ENCODE measurements around the gene RDH5.

RDH5 gene

DNA sequence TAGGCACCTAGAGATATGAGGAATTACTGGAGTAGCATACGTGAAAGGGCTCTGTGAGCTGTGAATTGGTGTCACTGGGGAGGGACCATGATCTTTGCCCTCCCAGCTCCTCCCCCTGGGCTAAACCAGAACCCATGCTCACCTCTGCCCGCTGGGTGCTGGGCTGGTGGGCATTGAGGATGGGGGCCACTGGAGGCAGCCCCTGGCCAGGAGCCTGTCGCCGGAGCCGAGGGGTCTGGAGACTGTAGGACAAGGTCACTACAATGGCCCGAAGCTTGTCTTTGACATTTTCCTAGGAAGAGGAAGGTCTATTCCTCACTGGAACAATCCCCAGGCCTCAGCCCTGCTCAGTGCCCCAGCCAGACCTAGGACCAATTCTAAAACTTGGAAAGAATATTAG, 24.1 kb upstream of the RDH5 start:
- no peak for DNase-seq

DNA sequence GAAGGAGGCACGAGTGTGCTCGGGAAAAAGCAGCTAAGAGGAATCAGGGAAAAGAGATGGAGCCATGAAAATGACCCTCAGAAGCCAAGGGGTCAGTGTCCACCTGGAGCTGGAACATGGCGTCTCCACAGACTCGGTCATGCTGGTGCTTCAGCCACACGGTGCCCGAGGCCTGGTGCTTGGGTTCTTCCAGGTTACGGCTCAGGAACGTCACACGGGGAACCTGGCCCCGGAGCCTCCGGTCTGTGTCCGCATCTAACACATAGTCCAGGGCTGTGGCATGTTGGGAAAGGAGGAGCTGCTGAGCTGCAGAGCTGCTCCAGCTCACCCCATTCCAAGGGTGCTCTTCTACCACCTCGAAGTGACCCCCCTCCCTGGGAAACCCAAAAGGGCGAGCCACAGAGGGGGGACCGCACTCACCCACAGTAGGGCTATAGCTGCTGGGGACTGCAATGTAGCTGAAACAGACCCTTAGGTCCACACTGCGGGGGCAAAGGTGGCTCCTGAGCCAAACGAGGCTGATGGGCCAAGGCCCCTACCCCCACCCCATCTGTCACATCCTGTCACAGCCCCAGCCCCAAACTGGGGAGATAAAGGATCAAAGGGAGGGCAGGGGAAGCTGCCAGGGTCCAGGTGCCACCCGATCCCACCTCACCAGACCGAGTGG, 23.3 kb upstream of the RDH5 start:
- DNase-seq, result no peak

DNA sequence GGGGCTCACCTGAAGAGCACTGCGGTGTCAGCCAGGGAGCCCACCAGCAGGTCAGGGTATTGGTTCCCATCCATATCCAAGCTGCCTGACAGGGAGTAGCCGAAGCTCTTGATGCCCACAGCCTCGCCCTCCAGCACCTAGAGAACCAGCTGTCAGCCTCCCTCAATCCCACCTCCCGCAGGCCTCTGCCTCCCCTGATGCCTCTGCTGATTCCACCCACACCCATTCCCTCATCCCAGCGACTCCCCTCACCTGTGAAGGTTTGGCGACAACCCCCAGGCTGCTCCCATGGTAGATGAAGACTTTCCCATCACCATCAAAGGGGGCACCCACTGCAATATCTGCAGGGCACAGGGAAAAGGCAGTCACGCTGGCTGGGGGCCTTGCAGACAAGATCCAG, 22.5 kb upstream of the RDH5 start:
- no peak for DNase-seq

DNA sequence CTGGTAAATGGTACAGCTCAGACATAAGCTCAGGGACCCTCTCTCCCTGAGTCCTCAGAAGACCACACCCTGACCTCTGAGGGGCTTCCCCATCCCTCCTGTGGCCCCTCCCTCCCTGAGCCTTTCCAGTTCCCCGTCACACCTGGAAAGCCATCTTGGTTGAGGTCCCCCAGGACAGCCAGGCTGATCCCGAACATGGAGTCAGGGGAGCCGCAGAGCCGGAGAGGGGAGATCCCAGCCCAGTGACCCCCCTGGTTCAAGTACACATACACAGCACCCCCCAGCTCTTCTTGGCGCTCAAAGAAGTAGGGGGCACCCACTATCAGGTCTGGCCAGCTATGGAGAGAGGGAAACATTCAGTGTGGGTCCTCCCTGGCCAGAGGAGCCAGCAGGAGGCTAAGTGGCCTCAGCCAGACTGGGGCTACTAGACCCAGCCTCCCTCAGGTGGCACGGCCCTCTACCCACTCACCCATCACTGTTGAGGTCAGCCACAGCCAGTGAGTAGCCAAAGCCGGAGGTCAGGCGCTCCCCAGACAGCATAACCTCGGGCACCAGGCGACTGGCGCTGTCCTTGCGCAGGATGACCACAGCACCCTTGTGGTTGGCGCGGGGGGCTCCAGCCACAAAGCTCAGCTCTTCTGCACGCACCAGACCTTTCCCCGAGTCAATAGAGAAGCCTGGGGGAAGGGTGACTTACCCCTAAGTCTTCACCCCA, 21.8 kb upstream of the RDH5 start:
- DNase-seq, result no peak

DNA sequence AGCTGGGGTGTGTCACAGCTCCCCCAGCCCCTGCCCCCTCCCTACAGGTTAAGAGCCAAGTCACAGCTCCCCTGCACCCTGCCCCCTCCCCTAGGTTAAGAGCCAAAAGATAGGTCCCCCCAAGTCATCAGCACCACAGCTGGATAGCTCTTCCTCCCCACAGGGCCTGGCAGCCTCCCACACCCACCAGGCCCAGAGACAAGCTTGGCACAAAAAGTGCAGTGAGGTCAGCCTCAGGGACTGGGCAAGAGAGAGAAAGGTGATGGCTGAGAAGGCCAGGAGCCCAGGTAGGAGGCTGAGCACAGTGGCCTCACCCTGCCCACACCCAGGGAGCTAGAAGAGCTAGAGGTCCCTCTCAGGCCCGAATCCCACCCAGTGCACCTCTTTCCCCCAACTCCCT, 21.2 kb upstream of the RDH5 start:
- DNase-seq, result no peak

DNA sequence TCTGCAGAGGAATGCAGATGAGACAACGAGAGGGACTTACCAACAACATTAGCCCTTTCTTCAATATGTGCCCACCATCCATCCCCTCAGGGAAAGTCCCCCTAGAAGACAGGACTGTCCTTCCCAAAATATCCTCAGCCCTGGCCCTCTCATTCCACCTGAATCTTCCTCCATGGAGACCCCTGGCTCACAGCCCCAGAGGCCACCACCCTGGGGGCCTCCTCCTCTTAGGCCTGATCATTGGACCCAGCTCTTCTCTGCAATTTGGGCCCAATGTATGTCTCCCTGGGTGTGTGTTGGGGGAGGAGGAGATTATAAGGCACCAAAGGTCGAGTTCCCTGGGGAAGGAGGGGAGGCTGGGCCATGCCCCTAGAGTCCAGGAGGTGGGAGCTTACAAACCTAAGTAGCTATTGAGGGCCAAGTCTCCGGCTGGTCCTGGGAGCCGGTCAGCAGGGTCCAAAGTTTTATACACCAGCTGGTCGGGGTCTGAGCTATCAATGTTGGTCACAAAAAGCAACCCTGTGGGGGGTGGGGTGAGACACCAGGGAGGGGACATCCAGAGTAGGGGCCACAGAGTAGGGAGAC, 20.6 kb upstream of the RDH5 start:
- DNase-seq, result no peak

DNA sequence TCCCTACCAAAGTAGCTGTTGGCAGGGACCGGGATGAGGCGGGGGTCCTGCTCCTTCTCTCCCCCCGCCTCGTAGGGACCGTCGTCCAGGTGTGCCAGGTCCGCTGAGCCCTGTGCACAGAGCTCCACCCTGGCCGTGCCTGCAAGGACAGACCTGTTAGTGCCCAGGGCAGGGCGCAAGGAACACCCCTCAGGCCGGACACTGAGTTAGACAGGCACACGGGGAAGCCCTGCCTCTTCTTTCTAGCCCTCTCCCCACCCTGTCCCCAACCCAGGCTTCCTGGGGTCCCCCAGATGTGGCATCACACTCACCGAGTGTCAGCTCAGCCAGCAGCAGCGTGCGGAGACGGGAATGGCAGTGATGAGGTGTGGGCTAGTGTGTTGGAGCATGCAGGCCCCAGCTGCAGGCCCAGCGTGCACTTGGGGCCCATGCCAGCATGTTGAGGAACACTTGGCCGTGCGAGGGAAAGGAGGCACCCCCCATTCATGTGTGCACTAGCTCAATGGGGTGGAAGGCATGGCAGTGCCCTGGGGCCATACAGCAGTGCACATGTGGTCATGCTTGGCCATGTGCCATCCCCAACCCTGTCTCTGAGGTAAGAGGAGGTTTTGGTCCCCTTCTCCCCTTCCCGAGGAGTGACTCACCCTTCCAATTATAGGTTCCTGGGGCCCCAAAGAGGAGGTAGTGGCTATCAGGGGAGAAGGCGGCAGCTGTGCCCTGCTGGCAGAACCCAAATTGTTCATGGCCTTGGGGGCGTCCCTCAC, 19.8 kb upstream of the RDH5 start:
- no peak for DNase-seq

DNA sequence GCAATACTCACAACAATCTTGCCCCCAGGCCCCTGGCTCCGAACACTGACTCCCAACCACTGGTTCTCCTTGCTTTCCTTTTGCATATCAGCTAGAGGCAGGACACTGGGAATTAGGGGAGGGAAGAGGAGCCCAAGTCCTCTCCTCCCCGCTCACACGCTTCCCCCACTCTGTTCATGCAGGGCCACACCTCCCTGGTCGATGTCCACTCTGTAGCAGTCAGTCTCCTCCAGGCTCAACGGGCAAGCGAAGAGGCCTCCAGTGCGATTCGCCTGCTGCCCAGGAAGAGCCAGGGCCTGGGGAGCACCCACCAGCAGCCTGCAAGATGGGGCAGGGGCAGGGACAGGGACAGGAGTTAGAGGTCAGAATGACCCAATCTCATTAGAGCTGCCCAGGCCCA, 17.3 kb upstream of the RDH5 start:
- no peak for DNase-seq

DNA sequence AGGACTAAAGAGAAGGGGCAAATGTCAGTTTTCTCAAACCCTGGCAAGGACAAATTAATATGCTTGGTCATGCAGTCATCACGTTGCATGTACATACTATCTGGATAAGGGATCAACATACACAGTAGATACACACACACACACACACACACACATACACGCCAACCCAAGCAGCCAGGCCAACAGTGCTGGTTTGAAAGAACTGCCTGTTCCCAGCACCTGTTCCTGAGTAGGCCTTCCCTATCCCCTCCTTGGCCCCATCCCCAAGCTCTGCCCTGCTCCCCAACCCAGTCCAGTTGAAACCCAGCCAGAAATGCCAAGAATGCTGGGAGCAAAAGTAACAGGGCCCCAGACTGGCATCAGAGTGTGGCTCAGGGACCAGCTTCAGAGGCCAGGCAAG, 16.9 kb upstream of the RDH5 start:
- DNase-seq, result peak in 20 of 56 donors; percentile 16 to 54 (median 26)

DNA sequence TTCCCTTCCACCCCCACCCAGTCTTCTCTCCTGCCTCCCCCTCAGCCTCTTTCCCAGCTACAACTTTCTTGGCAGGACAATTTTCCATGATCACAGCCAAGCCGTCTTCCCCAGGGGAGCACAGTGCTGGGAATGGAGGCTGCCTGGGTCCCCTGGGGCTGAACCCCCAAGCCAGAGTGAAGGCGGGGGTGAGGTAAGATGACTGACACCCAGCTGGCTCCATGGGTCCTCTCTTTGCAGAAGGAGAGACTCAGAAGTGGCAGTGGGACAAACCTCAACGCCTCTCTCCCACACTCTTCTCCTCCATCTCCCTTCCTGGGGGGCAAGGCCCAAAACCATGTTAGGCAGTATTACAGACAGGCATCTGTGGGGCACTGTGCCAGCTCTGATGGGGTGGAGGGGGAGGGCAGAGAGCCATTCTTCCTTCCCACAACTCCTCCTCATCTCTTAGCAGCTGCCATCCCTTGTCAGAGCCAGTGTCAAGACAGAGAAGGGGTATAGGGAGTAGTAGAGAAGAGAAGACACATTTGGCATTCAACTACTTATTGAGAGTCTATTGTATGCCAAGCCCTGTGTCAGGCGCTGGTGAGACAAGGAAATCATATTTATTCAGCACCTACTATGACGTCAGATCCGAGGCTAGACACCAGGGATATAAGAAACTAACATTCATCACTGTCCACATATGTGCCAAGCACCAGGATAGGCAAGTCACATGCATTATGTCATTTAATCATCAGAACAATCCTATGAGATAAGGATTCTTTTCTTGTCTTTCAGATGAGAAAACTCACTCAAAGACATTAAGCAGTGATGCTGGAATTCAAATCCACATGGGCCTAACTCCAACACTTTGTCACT, 16.1 kb upstream of the RDH5 start:
- DNase-seq, result peak in 2 of 56 donors; percentile 29 to 30

DNA sequence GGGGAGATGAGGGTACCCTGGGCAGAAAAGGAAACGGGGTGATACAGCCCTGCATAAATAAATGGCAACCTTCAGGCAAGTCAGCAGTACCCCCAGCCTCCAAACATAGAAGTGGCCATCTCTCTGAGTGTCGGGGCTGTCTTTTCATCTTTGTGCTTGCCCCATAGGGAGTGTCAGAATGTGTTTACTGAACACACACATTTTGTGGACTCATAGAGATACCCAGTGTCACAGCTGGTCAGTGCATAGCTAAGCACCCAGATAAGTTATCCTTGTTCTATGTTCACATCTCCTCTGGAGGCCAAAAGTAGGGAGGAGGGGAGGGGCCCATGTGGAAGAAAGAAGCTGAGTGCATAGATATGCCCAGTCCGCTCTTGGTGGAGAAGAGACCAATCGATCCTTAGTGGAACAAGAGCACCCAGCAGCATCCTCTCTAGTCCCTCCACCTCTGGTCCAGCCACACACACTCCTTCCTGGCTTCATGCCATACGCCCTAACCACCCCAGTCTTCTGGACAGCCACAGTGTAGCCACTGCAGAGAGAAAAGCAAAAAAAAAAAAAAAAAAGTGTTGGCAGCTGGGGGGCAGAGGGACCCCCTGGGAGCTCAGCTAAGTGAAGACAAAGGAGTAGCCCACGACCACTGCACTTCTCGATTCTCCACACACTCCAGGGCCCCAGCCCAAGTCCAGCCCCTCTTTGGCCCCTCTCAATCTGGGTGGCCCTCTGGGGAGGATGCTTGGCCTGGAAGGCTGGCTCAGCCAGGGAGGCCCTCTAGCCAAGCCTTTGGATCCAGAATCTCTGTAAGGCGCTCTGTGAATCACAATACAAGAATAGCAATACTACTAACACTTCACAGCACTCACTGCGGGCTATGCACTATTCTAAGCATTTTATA, 15.1 kb upstream of the RDH5 start:
- peak in 2 of 56 donors; percentile 12 to 28 for DNase-seq

DNA sequence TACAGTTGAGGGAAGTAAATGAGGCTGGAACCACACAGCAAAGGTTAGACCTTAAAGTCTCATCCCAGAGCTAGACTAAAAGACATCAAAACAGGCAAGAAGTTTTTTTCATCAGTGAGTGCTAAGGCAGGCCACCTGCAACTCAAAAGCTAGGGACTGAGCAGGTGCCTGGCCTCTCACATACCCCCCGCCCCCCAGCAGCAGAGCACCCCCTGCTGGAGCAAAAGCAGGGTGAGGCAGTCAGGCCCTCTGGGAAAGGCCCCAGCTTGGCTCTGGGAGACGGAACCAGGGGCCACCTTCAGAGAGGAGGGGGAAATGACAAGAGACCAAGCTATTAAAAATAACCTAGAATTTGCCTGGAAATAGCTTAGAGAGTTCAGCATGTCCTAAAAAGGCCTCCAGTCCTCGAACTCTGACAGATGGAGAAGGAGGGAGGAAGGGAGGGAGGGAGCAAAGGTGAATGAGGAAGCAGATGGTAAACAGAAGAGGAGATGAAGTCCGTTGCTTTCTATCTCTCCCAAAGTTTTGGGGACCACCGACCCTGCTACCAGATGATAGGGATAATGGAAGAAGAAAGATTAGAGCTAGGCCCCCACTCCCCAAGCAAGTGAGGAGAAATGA, 14.3 kb upstream of the RDH5 start:
- DNase-seq, result no peak

DNA sequence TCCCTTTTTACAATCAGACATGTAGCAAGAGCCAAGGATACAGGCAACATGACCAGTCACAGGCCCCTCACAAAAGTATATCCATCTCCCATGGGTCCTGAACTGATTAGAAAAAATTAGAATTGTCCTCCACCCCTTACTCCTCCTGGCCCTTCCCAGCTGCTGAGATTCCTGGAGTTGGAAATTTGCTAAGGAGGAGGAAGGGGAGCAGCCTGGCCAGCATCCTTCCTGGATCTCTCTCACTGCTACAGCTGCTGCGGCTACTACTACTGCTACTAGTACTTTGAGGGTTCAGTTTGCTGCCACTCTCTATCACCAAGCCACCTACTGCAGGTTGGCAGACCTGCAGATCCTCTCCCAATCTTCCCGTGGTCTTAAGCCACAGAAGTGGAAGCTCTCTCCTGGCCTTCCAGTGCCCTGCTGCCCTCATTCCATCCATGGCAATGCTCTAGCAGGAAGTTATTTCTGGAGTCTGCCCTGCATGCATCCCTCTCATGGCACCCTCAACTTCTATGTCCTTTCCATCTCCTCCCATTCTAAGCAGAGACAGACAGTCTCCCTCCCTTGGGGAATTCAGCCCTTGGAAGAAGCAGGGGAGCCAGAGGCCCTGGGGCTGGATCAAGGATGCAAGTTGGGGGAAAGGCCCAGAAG, 13.5 kb upstream of the RDH5 start:
- DNase-seq, result no peak

DNA sequence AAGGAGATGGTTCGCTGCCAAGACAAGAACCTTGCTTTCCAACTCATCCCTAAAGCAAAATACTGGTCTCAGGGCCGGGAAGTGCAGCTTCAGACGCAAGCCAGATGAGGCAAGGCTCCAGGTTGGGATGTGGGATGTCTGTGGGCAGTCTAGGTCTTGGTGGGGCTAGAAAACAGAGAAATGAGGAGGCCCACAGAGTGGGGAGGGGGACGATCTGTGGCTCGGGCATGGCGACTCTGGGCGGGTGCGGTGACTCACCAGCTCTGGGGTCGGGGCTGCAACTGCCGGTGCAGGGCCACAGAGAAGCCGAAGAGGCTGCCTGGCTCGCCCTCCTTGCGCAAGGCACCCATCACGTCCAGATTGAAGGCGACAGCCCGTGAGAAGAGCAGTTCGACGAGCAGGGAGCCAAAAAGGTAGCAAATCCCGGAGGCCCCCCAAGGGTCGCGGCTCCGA, 12.9 kb upstream of the RDH5 start:
- DNase-seq, result peak in 2 of 56 donors; percentile 22 to 26

DNA sequence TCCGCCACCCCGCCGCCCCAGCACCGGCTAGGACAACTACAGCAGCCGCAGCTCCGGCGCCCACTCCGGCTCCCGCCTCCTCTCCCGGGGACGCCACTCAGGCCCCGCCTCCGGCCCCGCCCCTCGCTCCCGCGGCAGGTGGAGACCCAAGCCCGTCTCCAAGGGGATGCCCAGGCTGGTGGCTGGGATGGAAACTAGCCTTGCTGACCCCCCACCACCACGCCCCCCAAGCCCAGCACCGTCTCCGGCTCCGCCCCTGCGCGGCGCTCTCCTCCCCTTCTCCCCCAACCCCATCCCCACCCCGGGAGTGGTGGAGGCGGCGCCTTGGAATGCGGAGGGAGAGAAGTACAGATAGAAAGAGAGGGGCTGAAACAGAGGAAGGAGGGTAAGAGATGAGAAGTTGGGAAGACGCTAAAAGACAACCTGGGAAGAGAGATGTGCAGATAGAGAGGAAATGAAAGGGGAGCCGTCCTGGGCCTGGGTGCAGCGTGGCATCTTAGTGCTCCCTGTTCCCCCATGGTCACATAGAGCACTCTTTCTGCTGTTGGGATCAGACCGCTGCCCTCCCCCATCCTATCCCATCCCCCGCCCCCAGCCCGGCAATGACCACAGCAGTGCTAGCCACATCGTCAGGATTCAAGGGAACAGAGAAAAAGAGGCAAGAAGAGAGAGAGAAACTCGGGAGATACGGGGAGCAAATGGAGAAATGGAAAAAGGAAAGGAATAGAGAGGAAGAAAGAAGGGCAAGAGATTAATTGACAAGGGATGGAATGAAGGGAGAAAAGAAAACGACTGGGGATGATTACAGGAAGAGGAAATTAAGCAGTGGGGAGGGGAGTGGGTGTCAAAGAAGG, 12.1 kb upstream of the RDH5 start, which contains the start of gene ITGA7:
Gene ITGA7, minus strand, starts transcription at position 64 of the 854 bp plus-strand sequence. CDS start 222 bp downstream, outside the sequence.
- peak in 47 of 56 donors; percentile 17 to 81 (median 52) for DNase-seq

DNA sequence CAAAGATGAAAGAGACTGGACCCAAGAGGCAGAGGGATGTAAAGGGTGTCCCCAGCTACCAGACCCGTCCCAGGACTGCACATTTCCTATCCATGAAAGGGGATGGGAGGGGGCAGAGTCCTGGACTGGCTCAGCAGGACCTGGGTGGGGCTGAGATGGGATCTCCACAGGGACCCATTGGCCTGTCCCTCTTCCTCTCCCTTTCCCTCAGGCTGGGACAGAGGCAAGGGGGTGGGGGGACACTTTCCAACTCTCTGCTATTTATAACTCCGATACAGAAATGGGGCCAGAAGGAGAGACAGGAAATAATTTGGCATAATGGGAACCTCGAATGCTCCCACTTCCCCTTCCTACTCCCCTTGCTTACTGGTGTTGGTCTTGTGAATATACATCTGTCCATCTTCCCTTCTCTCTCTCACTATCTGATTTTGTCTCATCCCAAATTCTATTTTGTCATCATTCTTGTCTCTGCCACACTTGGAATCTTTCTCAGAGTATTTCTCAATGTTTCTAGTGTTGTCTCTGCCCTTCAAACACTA, 11.4 kb upstream of the RDH5 start:
- DNase-seq, result no peak
